Memory B cell (primary cell): ENCODE measurements around the gene LTBP1.

Source experiments
- ATAC-seq: fragments of 150-1000 bp; cut with Tn5 transposase; 2 replicates; pipeline ENCODE4 v1.10.0; 2021; ENCODE audit warnings: low read depth, mild to moderate bottlenecking, moderate library complexity
- DNase-seq, 2 donors: peaks; one replicate each; pipeline ENCODE4 v3.0.0; 2022; ENCODE audit warnings: low spot score in 2 of 2
- H3K27ac Mint-ChIP-seq: one replicate; pipeline ENCODE4 v1.8.0; 2022; ENCODE audit warnings: mild to moderate bottlenecking, moderate library complexity, mixed read lengths
- H3K27me3 Mint-ChIP-seq: one replicate; pipeline ENCODE4 v1.8.0; 2022; ENCODE audit warnings: mixed read lengths
- H3K36me3 Mint-ChIP-seq: one replicate; pipeline ENCODE4 v1.8.0; 2022; ENCODE audit warnings: mild to moderate bottlenecking, mixed read lengths
- H3K4me1 Mint-ChIP-seq: one replicate; pipeline ENCODE4 v1.8.0; 2022; ENCODE audit warnings: mixed read lengths
- H3K4me3 Mint-ChIP-seq: one replicate; pipeline ENCODE4 v1.8.0; 2022; ENCODE audit warnings: mild to moderate bottlenecking, moderate library complexity, mixed read lengths
- H3K9me3 Mint-ChIP-seq: one replicate; pipeline ENCODE4 v1.8.0; 2022; ENCODE audit warnings: mixed read lengths

Gene LTBP1

GRCh38 chr2:33337385-33337960 is 390.7 kb downstream of the LTBP1 start:
- Mint-ChIP-seq H3K4me3 (no peak overlapping the region), H3K4me1 (peaks cover 6% of the 10 kb centered on the region), H3K9me3 (no peaks in the 10 kb centered on the region), H3K27me3 (peaks cover 6% of the 10 kb centered on the region), H3K27ac (no peak overlapping the region), H3K36me3 (no peaks in the 10 kb centered on the region)
- ATAC-seq (no peak), DNase-seq (no peak)

GRCh38 chr2:33337981-33338380 is 391.2 kb downstream of the LTBP1 start:
- H3K4me3 Mint-ChIP-seq = no peak overlapping the region
- ATAC-seq = no peak
- H3K9me3 Mint-ChIP-seq = no peaks in the 10 kb centered on the region
- DNase-seq = no peak
- H3K4me1 Mint-ChIP-seq = peaks cover 6% of the 10 kb centered on the region
- no peaks in the 10 kb centered on the region for H3K36me3 Mint-ChIP-seq
- no peak overlapping the region for H3K27ac Mint-ChIP-seq
- peaks cover 6% of the 10 kb centered on the region for H3K27me3 Mint-ChIP-seq

GRCh38 chr2:33339269-33339668 is 392.5 kb downstream of the LTBP1 start:
- H3K9me3 Mint-ChIP-seq = no peaks in the 10 kb centered on the region
- H3K4me3 Mint-ChIP-seq = no peak overlapping the region
- peaks cover 6% of the 10 kb centered on the region for H3K4me1 Mint-ChIP-seq
- no peak for ATAC-seq
- DNase-seq = no peak
- no peak overlapping the region for H3K27ac Mint-ChIP-seq
- no peaks in the 10 kb centered on the region for H3K36me3 Mint-ChIP-seq
- peaks cover 4% of the 10 kb centered on the region for H3K27me3 Mint-ChIP-seq

- peaks cover 9% of the 10 kb centered on the region for H3K4me1 Mint-ChIP-seq
- no peak for ATAC-seq
- no peaks in the 10 kb centered on the region for H3K9me3 Mint-ChIP-seq
- H3K27ac Mint-ChIP-seq = no peak overlapping the region
- DNase-seq = no peak
- no peaks in the 10 kb centered on the region for H3K36me3 Mint-ChIP-seq
- H3K27me3 Mint-ChIP-seq = peaks cover 6% of the 10 kb centered on the region
- H3K4me3 Mint-ChIP-seq = no peak overlapping the region
Measured at GRCh38 chr2:33340280-33340679, 393.5 kb downstream of the LTBP1 start.

GRCh38 chr2:33342171-33342570 is 395.4 kb downstream of the LTBP1 start:
- no peak for DNase-seq
- Mint-ChIP-seq H3K36me3 (no peaks in the 10 kb centered on the region), H3K27me3 (peaks cover 6% of the 10 kb centered on the region), H3K27ac (no peak overlapping the region), H3K9me3 (no peaks in the 10 kb centered on the region), H3K4me1 (peaks cover 3% of the 10 kb centered on the region), H3K4me3 (no peak overlapping the region)
- no peak for ATAC-seq

- peaks cover 3% of the 10 kb centered on the region for H3K4me1 Mint-ChIP-seq
- DNase-seq = no peak
- peaks cover 6% of the 10 kb centered on the region for H3K27me3 Mint-ChIP-seq
- no peaks in the 10 kb centered on the region for H3K9me3 Mint-ChIP-seq
- no peak overlapping the region for H3K27ac Mint-ChIP-seq
- H3K4me3 Mint-ChIP-seq = no peak overlapping the region
- ATAC-seq = no peak
- no peaks in the 10 kb centered on the region for H3K36me3 Mint-ChIP-seq
Measured at GRCh38 chr2:33342705-33343104, 396.0 kb downstream of the LTBP1 start.

GRCh38 chr2:33343387-33343895 is 396.7 kb downstream of the LTBP1 start:
- Mint-ChIP-seq H3K4me3 (no peak overlapping the region), H3K4me1 (peaks cover 3% of the 10 kb centered on the region), H3K9me3 (no peaks in the 10 kb centered on the region), H3K27ac (no peak overlapping the region), H3K36me3 (no peaks in the 10 kb centered on the region), H3K27me3 (peaks cover 6% of the 10 kb centered on the region)
- no peak for ATAC-seq
- DNase-seq = no peak

- H3K36me3 Mint-ChIP-seq = no peaks in the 10 kb centered on the region
- no peak overlapping the region for H3K27ac Mint-ChIP-seq
- no peak overlapping the region for H3K4me3 Mint-ChIP-seq
- H3K27me3 Mint-ChIP-seq = peaks cover 2% of the 10 kb centered on the region
- DNase-seq (no peak), ATAC-seq (no peak)
- peaks cover 3% of the 10 kb centered on the region for H3K4me1 Mint-ChIP-seq
- no peaks in the 10 kb centered on the region for H3K9me3 Mint-ChIP-seq
Measured at GRCh38 chr2:33344230-33344629, 397.5 kb downstream of the LTBP1 start.

- Mint-ChIP-seq H3K4me3 (no peak overlapping the region), H3K9me3 (no peaks in the 10 kb centered on the region), H3K36me3 (no peaks in the 10 kb centered on the region), H3K4me1 (peaks cover 3% of the 10 kb centered on the region), H3K27me3 (peaks cover 6% of the 10 kb centered on the region), H3K27ac (no peak overlapping the region)
- DNase-seq (no peak), ATAC-seq (no peak)
Measured at GRCh38 chr2:33347856-33348255, 401.1 kb downstream of the LTBP1 start.

GRCh38 chr2:33350632-33351031 is 403.9 kb downstream of the LTBP1 start:
- ATAC-seq (no peak), DNase-seq (no peak)
- Mint-ChIP-seq H3K4me1 (no peaks in the 10 kb centered on the region), H3K4me3 (no peak overlapping the region), H3K9me3 (peaks cover 5% of the 10 kb centered on the region), H3K36me3 (peaks cover 6% of the 10 kb centered on the region), H3K27ac (no peak overlapping the region), H3K27me3 (peaks cover 5% of the 10 kb centered on the region)

GRCh38 chr2:33351781-33352180 is 405.0 kb downstream of the LTBP1 start:
- DNase-seq (no peak), ATAC-seq (no peak)
- no peaks in the 10 kb centered on the region for H3K4me1 Mint-ChIP-seq
- H3K27ac Mint-ChIP-seq = no peak overlapping the region
- H3K9me3 Mint-ChIP-seq = peaks cover 6% of the 10 kb centered on the region
- H3K36me3 Mint-ChIP-seq = peaks cover 7% of the 10 kb centered on the region
- peaks cover 5% of the 10 kb centered on the region for H3K27me3 Mint-ChIP-seq
- H3K4me3 Mint-ChIP-seq = no peak overlapping the region

- ATAC-seq (no peak), DNase-seq (no peak)
- H3K36me3 Mint-ChIP-seq = peaks cover 7% of the 10 kb centered on the region
- H3K27ac Mint-ChIP-seq = no peak overlapping the region
- peaks cover 5% of the 10 kb centered on the region for H3K27me3 Mint-ChIP-seq
- H3K4me3 Mint-ChIP-seq = no peak overlapping the region
- no peaks in the 10 kb centered on the region for H3K4me1 Mint-ChIP-seq
- peaks cover 6% of the 10 kb centered on the region for H3K9me3 Mint-ChIP-seq
Measured at GRCh38 chr2:33354981-33355380, 408.2 kb downstream of the LTBP1 start.

GRCh38 chr2:33358878-33359277 is 412.1 kb downstream of the LTBP1 start:
- DNase-seq (no peak), ATAC-seq (no peak)
- Mint-ChIP-seq H3K9me3 (peaks cover 6% of the 10 kb centered on the region), H3K27me3 (peaks cover 1% of the 10 kb centered on the region), H3K36me3 (peaks cover 7% of the 10 kb centered on the region), H3K4me1 (no peaks in the 10 kb centered on the region), H3K4me3 (no peak overlapping the region), H3K27ac (no peak overlapping the region)

- Mint-ChIP-seq H3K4me1 (no peaks in the 10 kb centered on the region), H3K36me3 (no peaks in the 10 kb centered on the region), H3K27ac (no peak overlapping the region), H3K4me3 (no peak overlapping the region), H3K27me3 (peaks cover 5% of the 10 kb centered on the region), H3K9me3 (no peaks in the 10 kb centered on the region)
- ATAC-seq (no peak), DNase-seq (no peak)
Measured at GRCh38 chr2:33363325-33364298, 416.9 kb downstream of the LTBP1 start.
